Ovary (tissue), 3 donors: ENCODE data around the gene GPR55.

Experiments used
- EP300 ChIP-seq: sonication (generic); formaldehyde crosslinking; IDR thresholded peaks from one replicate; pipeline ENCODE4 v1.6.1; 2017; ENCODE audit warnings: antibody characterized with exemption
- POLR2A ChIP-seq: fragments of 450-650 bp; IDR thresholded peaks from one replicate; pipeline ENCODE4 v1.6.1; 2017; ENCODE audit warnings: antibody characterized with exemption, mild to moderate bottlenecking, moderate library complexity
- TF ChIP-seq, protein P1 (sequence below), 3 donors: fragments of 450-650 bp in 2 of 3; fragments of 200-600 bp in 1 of 3; IDR thresholded peaks; one replicate each; pipeline versions ENCODE4 v1.5.1 to v1.8.0; 2016 to 2022; ENCODE audit warnings: antibody characterized with exemption in 3 of 3, mild to moderate bottlenecking in 1 of 3
- donor health status: DM: no; HTN: no; CAD: no.

DNA sequence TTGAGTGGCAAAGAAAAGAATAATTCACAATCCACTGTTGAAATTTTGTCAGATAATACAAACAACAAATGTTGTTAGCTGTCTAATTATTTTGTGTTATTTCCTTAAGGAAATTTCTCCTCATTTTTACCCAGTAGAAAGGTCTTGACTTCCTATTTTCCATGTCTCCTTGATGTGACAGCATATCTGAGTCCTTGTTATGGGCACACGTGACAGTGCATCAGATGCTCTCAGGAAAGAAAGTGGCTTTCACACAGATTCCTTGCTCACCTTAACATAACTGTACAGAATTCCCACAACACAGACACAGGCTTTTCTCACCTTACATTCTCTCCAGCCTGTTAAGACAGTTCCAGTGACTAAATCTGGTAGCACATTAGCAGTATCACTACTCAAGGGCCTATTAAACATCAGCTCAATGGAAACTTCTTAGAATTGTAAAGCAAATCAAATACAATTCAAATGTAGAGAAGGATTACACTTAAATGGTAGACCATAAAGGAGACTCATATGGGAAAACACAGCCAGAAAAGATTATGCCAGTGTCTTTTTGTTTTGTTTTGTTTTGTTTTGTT is 30.2 kb upstream of the GPR55 start:
- TF ChIP-seq, protein P1, sequence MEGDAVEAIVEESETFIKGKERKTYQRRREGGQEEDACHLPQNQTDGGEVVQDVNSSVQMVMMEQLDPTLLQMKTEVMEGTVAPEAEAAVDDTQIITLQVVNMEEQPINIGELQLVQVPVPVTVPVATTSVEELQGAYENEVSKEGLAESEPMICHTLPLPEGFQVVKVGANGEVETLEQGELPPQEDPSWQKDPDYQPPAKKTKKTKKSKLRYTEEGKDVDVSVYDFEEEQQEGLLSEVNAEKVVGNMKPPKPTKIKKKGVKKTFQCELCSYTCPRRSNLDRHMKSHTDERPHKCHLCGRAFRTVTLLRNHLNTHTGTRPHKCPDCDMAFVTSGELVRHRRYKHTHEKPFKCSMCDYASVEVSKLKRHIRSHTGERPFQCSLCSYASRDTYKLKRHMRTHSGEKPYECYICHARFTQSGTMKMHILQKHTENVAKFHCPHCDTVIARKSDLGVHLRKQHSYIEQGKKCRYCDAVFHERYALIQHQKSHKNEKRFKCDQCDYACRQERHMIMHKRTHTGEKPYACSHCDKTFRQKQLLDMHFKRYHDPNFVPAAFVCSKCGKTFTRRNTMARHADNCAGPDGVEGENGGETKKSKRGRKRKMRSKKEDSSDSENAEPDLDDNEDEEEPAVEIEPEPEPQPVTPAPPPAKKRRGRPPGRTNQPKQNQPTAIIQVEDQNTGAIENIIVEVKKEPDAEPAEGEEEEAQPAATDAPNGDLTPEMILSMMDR (IDR thresholded peaks at IDR 0.05): no peak
- no peak for TF ChIP-seq POLR2A
- no peak for TF ChIP-seq EP300
